Gastroesophageal sphincter (tissue), 3 donors: ENCODE data around the gene TTC21A.

ENCODE experiments used
- EP300 ChIP-seq: sonication (generic); formaldehyde crosslinking; IDR thresholded peaks from one replicate; pipeline ENCODE4 v1.6.1; 2017; ENCODE audit warnings: antibody characterized with exemption, mild to moderate bottlenecking
- POLR2A ChIP-seq, 2 donors: fragments of 450-650 bp; IDR thresholded peaks; one replicate each; pipeline ENCODE4 v1.6.1; 2017; ENCODE audit warnings: antibody characterized with exemption in 2 of 2, mild to moderate bottlenecking in 2 of 2, moderate library complexity in 1 of 2
- POLR2AphosphoS5 ChIP-seq: sonication (generic); formaldehyde crosslinking; IDR thresholded peaks from one replicate; pipeline ENCODE4 v1.6.1; 2017; ENCODE audit warnings: antibody characterized with exemption
- TF ChIP-seq, protein P1 (sequence below), 4 experiments: fragments of 200-600 bp in 2 of 4; fragments of 450-650 bp in 2 of 4; sonication (generic) in 1 of 4; IDR thresholded peaks; one replicate each; pipeline ENCODE4 v1.5.1; 2017 to 2019; ENCODE audit warnings: antibody characterized with exemption in 4 of 4, mild to moderate bottlenecking in 2 of 4, moderate library complexity in 2 of 4

DNA sequence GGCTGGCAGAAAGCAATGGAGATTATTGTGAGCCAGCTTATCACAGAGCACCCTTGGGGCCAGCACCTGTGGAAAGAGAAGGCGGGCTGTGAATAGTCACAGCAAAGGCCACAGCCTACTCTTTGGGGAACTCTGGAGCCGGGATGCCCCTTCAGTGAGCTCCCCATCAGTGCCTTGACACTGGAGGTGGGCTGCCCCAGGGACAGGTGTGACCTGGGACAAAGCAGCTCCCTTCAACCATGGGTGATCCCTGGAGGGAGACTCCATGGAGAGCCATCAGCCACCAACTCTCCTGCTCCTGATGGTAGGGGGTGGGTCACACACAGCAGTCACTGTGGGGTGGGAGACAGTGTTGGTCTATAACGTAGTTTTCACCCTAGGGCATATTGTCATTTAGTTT is 5.8 kb downstream of the TTC21A start:
- TF ChIP-seq, protein P1, sequence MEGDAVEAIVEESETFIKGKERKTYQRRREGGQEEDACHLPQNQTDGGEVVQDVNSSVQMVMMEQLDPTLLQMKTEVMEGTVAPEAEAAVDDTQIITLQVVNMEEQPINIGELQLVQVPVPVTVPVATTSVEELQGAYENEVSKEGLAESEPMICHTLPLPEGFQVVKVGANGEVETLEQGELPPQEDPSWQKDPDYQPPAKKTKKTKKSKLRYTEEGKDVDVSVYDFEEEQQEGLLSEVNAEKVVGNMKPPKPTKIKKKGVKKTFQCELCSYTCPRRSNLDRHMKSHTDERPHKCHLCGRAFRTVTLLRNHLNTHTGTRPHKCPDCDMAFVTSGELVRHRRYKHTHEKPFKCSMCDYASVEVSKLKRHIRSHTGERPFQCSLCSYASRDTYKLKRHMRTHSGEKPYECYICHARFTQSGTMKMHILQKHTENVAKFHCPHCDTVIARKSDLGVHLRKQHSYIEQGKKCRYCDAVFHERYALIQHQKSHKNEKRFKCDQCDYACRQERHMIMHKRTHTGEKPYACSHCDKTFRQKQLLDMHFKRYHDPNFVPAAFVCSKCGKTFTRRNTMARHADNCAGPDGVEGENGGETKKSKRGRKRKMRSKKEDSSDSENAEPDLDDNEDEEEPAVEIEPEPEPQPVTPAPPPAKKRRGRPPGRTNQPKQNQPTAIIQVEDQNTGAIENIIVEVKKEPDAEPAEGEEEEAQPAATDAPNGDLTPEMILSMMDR (IDR thresholded peaks at IDR 0.05), result no peak
- TF ChIP-seq POLR2A (IDR thresholded peaks at IDR 0.05) (no peak), EP300 (no peak), POLR2AphosphoS5 (no peak)
